Right lung (tissue), 10 donors: ENCODE measurements around the gene SLC33A1. TPM values are rescaled to one million over a fixed set of nuclear protein-coding genes. Genes with fewer than 3 reads are reported as not detected.
"Not testable (repeated sequence)": the region's sequence is repeated elsewhere in the genome, so short reads cannot be mapped to it uniquely, and the experiment has no call there.

Experiments
- DNase-seq, 2 donors: peaks; one replicate each; pipeline ENCODE4 v3.0.0-alpha.2; 2013
- long read RNA-seq, 8 donors: transcript quantifications; one replicate each; lab custom pipeline, GENCODE V29; 2026
- polyA plus RNA-seq, 5 donors: library from polyadenylated mRNA; unstranded; fragments of 120-200 nt; gene quantifications; one replicate each; pipeline versions ENCODE4 v1.2.1 to v1.2.3, GENCODE V29; 2013; ENCODE audit warnings: inconsistent platforms in 1 of 5, low replicate concordance in 1 of 5; ENCODE audit not compliant: insufficient read length in 5 of 5, insufficient read depth in 1 of 5

The SLC33A1 gene
- polyA plus RNA-seq = 10 to 100 TPM; 26.2 to 37.6 (median 31.1) TPM
- long read RNA-seq, donor 1, full-length matches to known transcripts = 10 of 10 reads
- long read RNA-seq, donor 1, partial matches to known transcripts = 0 of 10 reads
- long read RNA-seq, donor 1, other reads (novel, unspliced or antisense) = 0 of 10 reads
- long read RNA-seq, donor 2, full-length matches to known transcripts = 2 of 2 reads
- long read RNA-seq, donor 2, partial matches to known transcripts = 0 of 2 reads
- long read RNA-seq, donor 2, other reads (novel, unspliced or antisense) = 0 of 2 reads
- long read RNA-seq, donor 3, full-length matches to known transcripts = 3 of 8 reads
- long read RNA-seq, donor 3, partial matches to known transcripts = 5 of 8 reads
- long read RNA-seq, donor 3, other reads (novel, unspliced or antisense) = 0 of 8 reads
- long read RNA-seq, donor 4, full-length matches to known transcripts = 4 of 4 reads
- long read RNA-seq, donor 4, partial matches to known transcripts = 0 of 4 reads
- long read RNA-seq, donor 4, other reads (novel, unspliced or antisense) = 0 of 4 reads
- long read RNA-seq, donor 5, full-length matches to known transcripts = 4 of 10 reads
- long read RNA-seq, donor 5, partial matches to known transcripts = 6 of 10 reads
- long read RNA-seq, donor 5, other reads (novel, unspliced or antisense) = 0 of 10 reads
- long read RNA-seq, donor 6, full-length matches to known transcripts = 6 of 6 reads
- long read RNA-seq, donor 6, partial matches to known transcripts = 0 of 6 reads
- long read RNA-seq, donor 6, other reads (novel, unspliced or antisense) = 0 of 6 reads
- long read RNA-seq, donor 7, full-length matches to known transcripts = 7 of 63 reads
- long read RNA-seq, donor 7, partial matches to known transcripts = 27 of 63 reads
- long read RNA-seq, donor 7, other reads (novel, unspliced or antisense) = 29 of 63 reads
- long read RNA-seq, donor 8, full-length matches to known transcripts = 1 of 1 reads
- long read RNA-seq, donor 8, partial matches to known transcripts = 0 of 1 reads
- long read RNA-seq, donor 8, other reads (novel, unspliced or antisense) = 0 of 1 reads

DNA sequence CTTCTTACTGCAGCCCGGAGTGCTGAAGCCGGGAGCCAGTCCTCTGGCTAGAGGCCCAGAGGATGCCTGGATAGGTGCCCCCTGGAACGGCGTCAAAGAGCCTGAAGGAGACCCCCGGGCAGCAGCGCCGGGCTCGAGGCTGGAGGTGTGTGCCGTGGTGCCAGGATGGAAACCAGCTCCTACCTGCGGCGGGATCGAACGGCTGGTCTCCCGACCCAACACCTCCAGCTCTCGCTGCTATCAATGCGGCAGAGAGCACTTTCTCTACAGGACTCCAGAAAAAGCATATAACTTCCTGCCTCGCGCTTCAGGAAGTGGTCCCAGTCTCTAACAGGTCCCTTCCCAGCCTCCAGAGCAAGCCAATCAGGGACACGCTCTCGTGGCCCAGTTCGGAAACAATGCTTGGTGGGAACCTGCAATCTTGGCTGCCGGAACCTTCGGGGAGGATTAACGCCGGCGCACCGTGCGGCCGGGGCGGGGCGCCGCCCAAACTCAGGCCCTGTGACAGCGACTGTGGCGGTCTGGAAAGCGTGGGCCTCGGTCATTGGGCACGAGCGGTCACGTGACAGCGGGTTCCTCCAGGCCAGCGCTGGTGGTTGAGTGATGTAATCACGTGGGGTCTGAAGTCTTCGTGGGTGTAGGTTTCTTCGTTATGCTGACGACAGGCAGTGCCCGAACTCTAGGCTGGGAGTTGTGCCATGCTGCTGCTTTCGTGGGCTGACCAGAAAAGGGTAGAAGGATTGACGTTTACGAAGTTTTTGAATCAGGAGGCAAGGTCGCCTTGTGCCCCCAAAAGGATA, at the start of gene SLC33A1:
Gene SLC33A1, minus strand, starts transcription at position 287 of the 800 bp plus-strand sequence. CDS start 430 bp downstream, outside the sequence.
- peak; percentile 99 for DNase-seq

DNA sequence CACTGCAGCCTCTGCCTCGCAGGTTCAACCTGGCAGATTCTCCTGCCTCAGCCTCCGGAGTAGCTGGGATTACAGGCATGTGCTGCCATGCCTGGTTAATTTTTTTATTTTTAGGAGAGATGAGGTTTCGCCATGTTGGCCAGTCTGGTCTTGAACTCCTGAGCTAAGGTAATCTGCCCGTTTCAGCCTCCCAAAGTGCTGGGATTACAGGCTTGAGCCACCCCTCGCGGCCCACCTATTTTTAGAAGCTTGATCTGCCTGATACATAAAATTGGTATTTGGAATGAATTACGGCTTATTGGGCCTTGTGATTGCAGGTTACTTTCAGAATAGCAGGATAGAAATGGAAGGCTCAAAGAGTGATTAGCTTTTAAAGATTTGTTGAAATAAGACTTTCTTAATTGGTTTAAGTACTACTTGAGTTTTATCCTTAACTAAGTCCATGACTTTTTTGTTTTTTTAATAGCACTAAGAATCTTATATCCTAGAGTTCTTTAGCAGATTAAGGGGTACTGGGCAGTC, 41.2 kb upstream of the SLC33A1 start:
- no peak for DNase-seq

DNA sequence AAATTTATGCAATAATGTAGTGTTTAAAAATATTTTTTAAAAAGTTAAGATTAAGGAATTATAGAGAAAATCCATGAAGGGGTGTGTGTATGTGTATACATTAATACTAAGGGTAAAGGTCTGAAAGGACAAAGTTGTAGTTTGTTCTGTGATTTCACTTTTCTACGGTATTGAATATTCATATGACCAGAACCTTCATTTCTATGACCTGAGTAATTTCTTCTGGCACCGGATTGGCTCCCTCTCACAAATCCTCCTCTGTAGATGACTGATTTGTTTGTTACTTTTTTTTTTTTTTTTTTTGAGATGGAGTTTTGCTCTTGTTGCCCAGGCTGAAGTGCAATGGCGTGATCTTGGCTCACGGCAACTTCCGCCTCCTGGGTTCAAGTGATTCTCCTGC, 37.1 kb upstream of the SLC33A1 start:
- DNase-seq = no peak

GRCh38 chr3:155890671-155891190, 36.5 kb upstream of the SLC33A1 start:
- DNase-seq = peak in 1 of 2 donors; percentile 17

DNA sequence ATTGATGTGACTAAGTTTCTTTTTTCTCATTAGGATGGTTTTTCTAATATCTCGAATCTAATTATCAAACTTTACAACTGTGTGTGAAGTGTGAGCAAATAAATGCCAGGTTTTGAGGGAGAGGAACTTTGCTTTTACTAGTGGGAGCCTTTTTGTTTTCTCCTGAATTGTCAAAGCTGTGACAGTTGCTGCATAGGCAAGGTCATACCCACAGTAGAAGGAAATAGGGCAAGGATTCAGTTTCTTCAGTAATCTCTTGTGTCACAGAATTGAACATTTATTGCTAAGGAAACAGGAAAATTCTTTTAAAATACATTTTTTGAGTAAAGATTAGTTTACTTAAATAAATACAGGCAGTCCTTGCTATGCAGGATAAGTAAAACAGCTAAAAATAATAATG, 35.7 kb upstream of the SLC33A1 start:
- no peak for DNase-seq

DNA sequence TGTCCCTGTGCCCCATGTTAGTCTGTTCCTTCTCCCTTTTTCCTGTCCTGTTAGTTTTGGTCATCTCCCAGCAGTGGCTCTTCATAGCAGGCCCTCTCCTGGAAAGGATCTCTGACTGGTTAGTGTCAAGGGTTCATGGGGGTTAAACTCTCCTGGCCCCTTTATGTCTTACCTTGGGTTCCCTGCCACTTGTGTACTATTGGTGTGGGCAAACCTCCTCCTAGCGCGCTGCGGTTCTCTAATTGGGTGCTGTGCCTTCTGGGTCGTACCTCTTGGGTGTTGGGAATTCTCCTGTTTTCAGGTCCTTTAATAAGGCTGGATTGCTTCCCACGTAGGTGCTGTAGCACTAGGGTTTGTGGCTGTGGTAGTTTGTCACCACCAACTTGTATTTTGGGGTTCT, 35.0 kb upstream of the SLC33A1 start:
- DNase-seq = no peak

DNA sequence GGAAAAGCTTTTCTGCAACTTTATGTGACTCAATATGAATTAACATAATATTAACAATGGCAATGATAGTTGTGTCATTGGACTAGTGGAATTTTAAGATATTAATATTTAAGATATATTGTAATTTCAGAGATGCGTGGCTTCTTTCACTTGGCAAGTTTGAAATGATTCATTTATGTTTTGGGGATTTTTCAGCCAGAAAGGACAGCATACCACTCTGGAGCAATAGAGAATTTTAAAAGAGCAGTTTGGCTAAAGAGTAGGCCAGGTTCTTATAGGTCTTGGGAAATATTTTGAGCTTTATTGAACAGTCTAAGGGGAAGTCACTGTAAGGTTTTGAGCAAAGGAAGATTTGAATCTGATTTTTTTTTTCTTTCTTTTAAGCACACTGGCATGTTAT, 32.7 kb upstream of the SLC33A1 start:
- no peak for DNase-seq

DNA sequence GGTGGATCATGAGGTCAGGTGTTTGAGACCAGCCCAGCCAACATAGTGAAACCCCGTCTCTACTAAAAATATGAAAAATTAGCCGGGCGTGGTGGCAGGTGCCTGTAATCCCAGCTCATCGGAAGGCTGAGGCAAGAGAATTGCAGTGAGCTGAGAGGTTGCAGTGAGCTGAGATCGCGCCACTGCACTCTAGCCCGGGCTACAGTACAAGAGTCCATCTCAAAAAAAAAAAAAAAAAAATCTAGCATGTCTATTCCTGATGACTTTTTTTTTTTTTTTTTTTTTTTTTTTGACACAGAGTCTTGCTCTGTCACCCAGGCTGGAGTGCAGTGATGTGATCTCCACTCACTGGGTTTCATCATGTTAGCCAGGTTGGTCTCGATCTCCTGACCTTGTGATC, 32.1 kb upstream of the SLC33A1 start:
- DNase-seq = not testable (repeated sequence)

GRCh38 chr3:155885292-155885691, 31.1 kb upstream of the SLC33A1 start:
- DNase-seq = no peak

DNA sequence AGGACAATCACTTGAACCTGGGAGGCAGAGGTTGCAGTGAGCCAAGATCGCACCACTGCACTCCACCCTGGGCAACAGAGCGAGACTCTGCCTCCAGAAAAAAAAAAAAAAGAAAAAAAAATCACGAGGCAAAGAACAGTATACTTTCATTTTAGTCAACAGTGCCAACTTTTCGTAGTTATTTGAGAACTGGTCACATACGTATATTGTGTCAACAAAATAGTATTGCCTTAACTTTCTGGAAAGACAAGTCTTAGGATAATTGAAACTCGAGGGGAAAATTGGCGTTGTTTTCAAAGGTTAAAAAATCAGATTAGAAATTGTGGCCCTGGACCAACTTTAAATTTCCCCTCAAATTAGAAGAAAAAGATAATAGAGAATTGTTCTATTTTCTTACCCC, 30.1 kb upstream of the SLC33A1 start:
- DNase-seq = no peak

DNA sequence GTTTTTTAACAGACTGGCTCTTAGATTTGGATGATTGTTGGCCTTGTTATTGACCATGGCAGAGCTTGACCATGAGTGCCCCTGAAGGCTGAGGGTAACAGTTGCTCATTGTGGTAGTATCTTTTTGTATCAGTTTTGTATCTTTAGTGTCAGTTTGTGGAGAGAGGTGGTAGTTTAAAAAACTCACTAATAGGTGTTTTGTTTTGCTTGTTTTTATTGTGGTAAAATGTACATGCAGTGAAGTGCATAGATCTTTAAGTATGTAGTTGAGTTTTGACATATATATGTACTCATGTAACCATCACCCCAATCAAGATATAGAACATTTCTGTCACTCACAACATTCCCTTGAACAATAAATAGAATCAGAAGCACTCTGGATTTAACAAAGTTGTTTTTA, 26.1 kb upstream of the SLC33A1 start:
- no peak for DNase-seq

DNA sequence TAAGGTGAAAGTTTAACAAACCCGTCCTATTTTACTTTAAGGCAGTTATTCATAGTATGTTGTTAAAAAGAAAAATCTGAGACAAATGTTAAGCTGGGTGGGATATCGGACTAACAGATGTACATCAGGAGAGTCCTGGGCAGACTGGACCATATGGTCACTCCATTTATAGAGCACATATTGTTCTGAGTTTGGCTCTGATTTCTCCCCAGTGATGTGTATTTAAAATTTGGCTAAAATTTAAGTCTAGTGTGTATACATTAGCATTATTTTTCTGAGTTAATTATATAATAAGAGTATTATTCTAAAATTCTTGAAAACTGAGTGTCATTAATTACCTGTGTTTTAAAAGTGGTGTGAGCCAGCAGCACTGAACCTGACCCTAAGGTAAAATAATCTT, 22.3 kb upstream of the SLC33A1 start:
- DNase-seq = no peak

DNA sequence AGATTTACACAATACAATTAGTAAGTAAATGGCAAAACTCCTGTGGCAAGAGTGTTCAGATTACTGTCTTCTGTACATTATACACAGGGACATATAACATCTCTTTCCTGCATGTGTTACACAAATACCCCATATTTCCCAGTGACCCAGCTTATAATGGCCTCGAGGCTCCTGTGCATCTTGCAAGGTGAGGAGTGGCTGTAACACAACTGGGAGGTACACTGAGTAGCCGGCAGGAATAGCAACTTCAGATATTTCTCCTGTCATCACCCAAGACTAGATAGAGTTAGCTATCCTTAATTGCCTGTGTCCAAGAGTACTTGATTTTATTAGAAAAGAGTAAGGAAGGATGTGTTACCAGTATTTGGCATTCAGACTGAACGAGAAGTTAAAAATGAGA, 21.8 kb upstream of the SLC33A1 start:
- DNase-seq = no peak

DNA sequence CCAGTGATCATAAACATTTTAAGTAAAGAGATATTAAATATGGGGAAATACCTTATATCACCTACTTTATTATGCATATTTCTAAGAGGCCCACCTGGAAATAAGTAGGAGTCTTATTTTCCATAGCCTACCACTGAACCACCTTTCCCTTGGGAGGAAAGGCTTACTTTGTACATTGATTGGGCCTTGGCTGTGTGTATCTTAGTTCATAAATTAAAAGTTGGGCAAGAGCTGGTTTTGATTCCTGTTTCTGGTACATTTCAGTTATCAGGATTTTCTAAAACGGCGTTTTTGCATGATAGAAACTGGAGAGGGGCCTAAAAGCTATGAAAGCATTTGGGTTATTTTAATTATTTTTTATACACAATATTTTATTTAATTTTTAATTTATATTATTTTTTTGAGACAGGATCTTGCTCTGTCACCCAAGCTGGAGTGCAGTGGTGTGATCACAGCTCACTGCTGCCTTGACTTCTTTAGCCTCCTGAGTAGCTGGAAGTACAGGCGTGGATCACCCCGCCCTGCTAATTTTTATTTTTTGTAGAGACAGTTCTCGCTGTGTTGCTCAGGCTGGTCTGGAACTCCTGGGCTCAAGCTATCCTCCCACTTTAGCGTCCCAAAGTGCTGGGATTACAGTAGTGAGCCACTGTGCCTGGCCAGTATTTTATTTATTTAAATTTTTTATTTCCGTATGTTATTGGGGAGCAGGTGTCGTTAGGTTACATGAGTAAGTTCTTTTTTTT, 18.8 kb upstream of the SLC33A1 start:
- DNase-seq = no peak

DNA sequence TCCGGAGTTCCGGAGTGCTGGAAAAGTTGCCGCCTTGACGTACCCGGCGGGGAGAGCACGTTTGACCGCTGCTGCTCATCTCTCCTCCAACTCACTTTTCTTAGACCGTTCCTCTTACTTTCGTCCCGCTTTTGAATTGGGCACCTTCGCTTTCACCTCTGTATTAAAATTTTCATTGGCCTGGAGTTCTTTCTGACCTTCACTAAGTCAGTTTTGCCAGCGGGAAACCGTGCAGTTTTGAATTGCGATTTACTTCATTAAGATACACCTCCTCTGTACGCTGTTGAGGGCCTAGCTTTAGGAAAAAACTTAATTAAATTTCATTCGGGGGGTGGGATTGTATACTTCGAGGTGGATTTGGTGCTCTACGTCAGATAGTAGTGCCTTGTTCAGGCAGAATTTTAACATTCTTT, 17.5 kb upstream of the SLC33A1 start:
- DNase-seq = no peak

DNA sequence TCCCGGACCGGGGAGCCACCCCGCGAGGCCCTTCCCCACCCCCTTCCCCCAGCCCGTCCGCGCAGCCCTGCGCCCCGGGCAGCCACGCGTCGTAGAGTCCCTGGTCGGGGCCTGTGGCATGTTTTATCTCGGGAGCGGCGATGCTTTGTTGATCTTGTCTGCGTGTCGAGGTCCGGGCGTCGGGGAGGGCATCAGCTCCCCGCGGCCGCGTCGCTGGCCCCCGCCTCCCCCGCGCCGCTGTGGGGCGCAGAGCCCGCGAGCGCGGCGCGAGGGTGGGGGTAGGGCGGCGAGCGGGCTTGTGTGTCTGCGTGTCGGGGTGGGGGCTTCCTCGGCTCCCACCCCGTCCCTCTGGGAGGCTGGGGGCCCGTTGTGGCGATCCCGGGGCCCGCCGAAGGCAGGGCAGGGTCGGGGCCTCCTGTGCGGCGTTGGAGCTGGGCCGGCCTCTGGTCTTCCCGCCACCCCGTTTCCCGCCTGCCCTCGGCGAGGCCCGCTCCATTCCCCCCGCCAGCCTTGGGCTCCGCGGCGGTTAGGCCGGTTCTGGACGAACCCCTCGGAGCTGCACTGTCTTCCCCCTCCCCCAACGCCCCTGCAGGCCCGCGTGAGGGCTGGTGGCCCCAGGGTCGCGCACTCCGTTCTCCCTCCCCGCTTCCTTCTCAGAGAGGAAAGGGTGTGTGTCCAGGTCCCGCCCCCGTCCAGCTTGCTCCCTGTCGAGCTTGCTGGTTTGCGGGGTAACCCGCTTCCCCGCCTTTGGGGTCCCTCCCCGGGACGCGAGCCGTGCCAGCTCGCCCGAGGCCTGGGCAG, 16.9 kb upstream of the SLC33A1 start:
- DNase-seq = peak; percentile 39 to 54

- peak; percentile 91 to 94 for DNase-seq
Measured at GRCh38 chr3:155870133-155870944, 16.1 kb upstream of the SLC33A1 start, which contains the start of gene GMPS. Gene GMPS (plus strand): TSS chr3:155870650. CDS start chr3:155870871, 221 bp downstream.

DNA sequence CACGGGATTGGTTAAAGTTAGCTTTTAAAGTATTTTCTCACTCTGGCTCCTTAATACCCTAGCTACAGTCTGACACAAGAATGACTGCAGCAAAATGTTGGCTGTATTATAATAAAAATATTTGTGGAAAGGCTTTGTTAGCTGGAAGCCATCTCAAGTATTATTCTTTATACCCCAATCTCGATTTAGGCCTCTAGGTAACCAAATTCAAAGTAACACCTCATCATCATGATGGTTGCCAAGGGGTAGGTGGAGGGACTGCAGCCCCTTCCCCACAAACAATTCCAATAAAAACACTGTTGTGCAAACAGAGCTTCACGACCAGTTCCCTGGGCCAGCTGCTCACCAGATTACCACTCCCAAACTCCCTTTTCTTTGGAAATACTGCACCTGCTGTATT, 15.5 kb upstream of the SLC33A1 start:
- DNase-seq = no peak
